ENCODE measurements around the gene IGSF3.
"Not testable (repeated sequence)": the region's sequence is repeated elsewhere in the genome, so short reads cannot be mapped to it uniquely, and the experiment has no call there.

- not testable (repeated sequence) for TF ChIP-seq CTCF (IDR thresholded peaks at IDR 0.05 in 4 of 5, conservative IDR thresholded peaks at IDR 0.05 in 1 of 5); POLR2A (IDR thresholded peaks at IDR 0.05)
These were observed 60.1 kb downstream of the IGSF3 start for GRCh38 chr1:116607463-116607862.

Measured in gastrocnemius medialis (tissue), 4 donors.